HepG2 (cell line): ENCODE results near the gene EEF1AKMT1. TPM values are rescaled to one million over a fixed set of nuclear protein-coding genes. Genes with fewer than 3 reads are reported as not detected.

ENCODE experiments used
- ATAC-seq: fragments of 200-7000 bp; cut with Tn5 transposase; 3 replicates; pipeline ENCODE4 v1.9.1; 2020; ENCODE audit warnings: mild to moderate bottlenecking, moderate library complexity
- BruUV-seq: library from RNA; stranded (reverse); fragments of 400-500 nt; replicated peaks from 2 replicates; lab custom pipeline; 2021; lab: Mats Ljungman, UMichigan
- CTCF ChIA-PET: fragments of 300-600 bp; formaldehyde crosslinking; extraction: SDS; loops from one replicate; lab custom pipeline; 2021; ENCODE audit warnings: low total read pairs, inconsistent platforms, low intra/inter-chr PET ratio; lab: Yijun Ruan, JAX
- POLR2A ChIA-PET: fragments of 350-600 bp; sonication (Branson Sonifier 250); formaldehyde crosslinking; loops from one replicate; lab custom pipeline; 2020; ENCODE audit warnings: antibody characterized with exemption, inconsistent platforms; lab: Yijun Ruan, JAX
- DNase-seq: peaks from one replicate; pipeline ENCODE4 v3.0.0-alpha.2; 2015; ENCODE audit warnings: low spot score
- FAIRE-seq: peaks from 3 replicates; lab custom pipeline; 2011; peaks lifted over from hg19 to GRCh38; lab: Jason Lieb, UNC
- H2AFZ ChIP-seq: one replicate; pipeline ENCODE4 v1.6.1; 2011; ENCODE audit warnings: low read length, inconsistent platforms
- H3K27ac ChIP-seq: fragments of 300-600 bp; 3 replicates; pipeline ENCODE4 v1.8.0; 2011; ENCODE audit warnings: mixed run types, mild to moderate bottlenecking, mixed read lengths, low read length, inconsistent platforms; ENCODE audit not compliant: insufficient read depth; ENCODE audit errors: extremely low read length
- H3K27me3 ChIP-seq, 2 experiments: fragments of 200-600 bp in 1 of 2; 2 replicates in 1 of 2; 3 replicates in 1 of 2; pipeline versions ENCODE4 v1.6.0 to v1.8.0; 2011; ENCODE audit warnings: low read length in 2 of 2, mild to moderate bottlenecking in 2 of 2, moderate library complexity in 2 of 2, inconsistent platforms in 1 of 2; ENCODE audit not compliant: insufficient read depth in 2 of 2, control insufficient read depth in 1 of 2
- H3K36me3 ChIP-seq, 2 experiments: fragments of 200-600 bp in 1 of 2; replicated peaks in 1 of 2; 2 replicates in 1 of 2; 3 replicates in 1 of 2; pipeline versions ENCODE4 v1.5.1 to v1.8.0; 2011; ENCODE audit warnings: low read length in 2 of 2, inconsistent platforms in 1 of 2; ENCODE audit not compliant: insufficient read depth in 2 of 2, control insufficient read depth in 1 of 2
- H3K4me1 ChIP-seq: 2 replicates; pipeline ENCODE4 v1.5.1; 2012; ENCODE audit warnings: low read length, inconsistent platforms; ENCODE audit not compliant: insufficient read depth
- H3K4me2 ChIP-seq: 2 replicates; pipeline ENCODE4 v1.6.0; 2011; ENCODE audit warnings: low read depth, low read length, inconsistent platforms
- H3K4me3 ChIP-seq, 3 experiments: fragments of 200-600 bp in 1 of 3; sonication (generic), shearing (Covaris generic) in 1 of 3; replicated peaks in 1 of 3; 2 replicates each; pipeline ENCODE4 v1.5.1; 2011 to 2016; ENCODE audit warnings: low read length in 3 of 3, inconsistent platforms in 2 of 3, low read depth in 2 of 3, mild to moderate bottlenecking in 2 of 3, control low read depth in 1 of 3, mixed read lengths in 1 of 3; ENCODE audit not compliant: insufficient read depth in 1 of 3
- H3K79me2 ChIP-seq: one replicate; pipeline ENCODE4 v1.6.1; 2011; ENCODE audit warnings: low read length, inconsistent platforms; ENCODE audit not compliant: insufficient read depth
- H3K9ac ChIP-seq: 2 replicates; pipeline ENCODE4 v1.6.0; 2011; ENCODE audit warnings: mild to moderate bottlenecking, low read depth, low read length, inconsistent platforms; ENCODE audit not compliant: insufficient read depth
- H3K9me3 ChIP-seq: 2 replicates; pipeline ENCODE4 v1.5.1; 2012; ENCODE audit warnings: mild to moderate bottlenecking, low read length
- H4K20me1 ChIP-seq: 2 replicates; pipeline ENCODE4 v1.6.0; 2011; ENCODE audit warnings: inconsistent platforms, mild to moderate bottlenecking, low read length, moderate library complexity; ENCODE audit not compliant: insufficient read depth
- ATAD3A ChIP-seq: sonication (generic); formaldehyde crosslinking; IDR thresholded peaks from 2 replicates; pipeline ENCODE4 v1.4.0; 2020; ENCODE audit warnings: missing genetic modification reagents
- FOSL2 ChIP-seq: sonication (generic); formaldehyde crosslinking; IDR thresholded peaks from 2 replicates; pipeline ENCODE4 v1.4.0; 2020; ENCODE audit warnings: missing genetic modification reagents
- HMG20B ChIP-seq: conservative IDR thresholded peaks from 2 replicates; pipeline ENCODE4 v1.6.1; 2016; ENCODE audit warnings: missing genetic modification reagents, missing compliant biosample characterization
- KLF12 ChIP-seq: sonication (generic); formaldehyde crosslinking; IDR thresholded peaks from 2 replicates; pipeline ENCODE4 v1.4.0; 2020; ENCODE audit warnings: missing genetic modification reagents, borderline replicate concordance
- SP140L ChIP-seq: sonication (generic); formaldehyde crosslinking; IDR thresholded peaks from 2 replicates; pipeline ENCODE4 v1.4.0; 2020; ENCODE audit warnings: missing genetic modification reagents, borderline replicate concordance
- TBL1XR1 ChIP-seq: fragments of 150-350 bp; IDR thresholded peaks from 2 replicates; pipeline ENCODE4 v1.6.1; 2014; ENCODE audit warnings: borderline replicate concordance, low read length; ENCODE audit not compliant: partially characterized antibody
- ZNF143 ChIP-seq: sonication (generic); formaldehyde crosslinking; IDR thresholded peaks from 2 replicates; pipeline ENCODE4 v1.4.0; 2020; ENCODE audit warnings: missing genetic modification reagents
- ZNF224 ChIP-seq: sonication (generic); formaldehyde crosslinking; IDR thresholded peaks from 2 replicates; pipeline ENCODE4 v1.5.0; 2020; ENCODE audit warnings: mild to moderate bottlenecking, missing genetic modification reagents
- ZNF530 ChIP-seq: sonication (generic); formaldehyde crosslinking; IDR thresholded peaks from 2 replicates; pipeline ENCODE4 v1.5.0; 2020; ENCODE audit warnings: low read depth, mild to moderate bottlenecking, missing genetic modification reagents
- ZNF572 ChIP-seq: sonication (generic); formaldehyde crosslinking; IDR thresholded peaks from 2 replicates; pipeline ENCODE4 v1.5.1; 2020; ENCODE audit warnings: mild to moderate bottlenecking, missing genetic modification reagents
- ZNF598 ChIP-seq: sonication (generic); formaldehyde crosslinking; IDR thresholded peaks from 2 replicates; pipeline ENCODE4 v1.5.1; 2020; ENCODE audit warnings: mild to moderate bottlenecking, missing genetic modification reagents, borderline replicate concordance
- ZNF761 ChIP-seq: sonication (generic); formaldehyde crosslinking; conservative IDR thresholded peaks from 2 replicates; pipeline ENCODE4 v1.4.0; 2020; ENCODE audit warnings: mild to moderate bottlenecking, missing genetic modification reagents
- ZNF850 ChIP-seq: sonication (generic); formaldehyde crosslinking; conservative IDR thresholded peaks from 2 replicates; pipeline ENCODE4 v1.9.0; 2021; ENCODE audit warnings: mild to moderate bottlenecking, missing genetic modification reagents
- WGBS: methylation state at CpG from one replicate; pipeline ENCODE4 v1.1.6; 2017; ENCODE audit warnings: low lambda C conversion rate; 5-methylcytosine and 5-hydroxymethylcytosine counted together
- in situ Hi-C: cut with HindIII; loops from 2 replicates; pipeline ENCODE4 v1.10.0; 2017; ENCODE audit warnings: low pct_unique_long_range_greater_than_20kb; ENCODE audit not compliant: extremely low pct_ligation_motif_present
- intact Hi-C: fragments of 100-400 bp; cut with micrococcal nuclease; formaldehyde crosslinking; loops from one replicate; pipeline ENCODE4 v1.10.0; 2022; ENCODE audit not compliant: unreplicated experiment
- polyA plus RNA-seq, 8 experiments: library from polyadenylated mRNA; depleted of rRNA in 3 of 8; stranded (reverse) in 7 of 8; unstranded in 1 of 8; fragments of >200 nt; fragmentation: Illumina TruSeq in 4 of 8; extraction: Trizol in 4 of 8; gene quantifications; 2 replicates each; pipeline versions ENCODE4 v1.2.1 to v1.2.3, GENCODE V29; 2011 to 2016; ENCODE audit warnings: low read depth in 4 of 8, missing spikeins in 1 of 8, mixed read lengths in 1 of 8; ENCODE audit not compliant: insufficient read depth in 1 of 8
- total RNA-seq, 5 experiments: library from RNA; depleted of rRNA; stranded (reverse); fragments of >200 nt; fragmentation: Illumina TruSeq; extraction: Trizol; gene quantifications; 2 replicates each; pipeline ENCODE4 v1.2.3, GENCODE V29; 2016; ENCODE audit warnings: low read depth in 1 of 5
- TF ChIP-seq, protein P1 (sequence below): sonication (generic); formaldehyde crosslinking; IDR thresholded peaks from 2 replicates; pipeline ENCODE4 v1.9.0; 2021; ENCODE audit warnings: missing genetic modification reagents, mild to moderate bottlenecking, borderline replicate concordance
- TF ChIP-seq, protein P2 (sequence below): sonication (generic); formaldehyde crosslinking; IDR thresholded peaks from 2 replicates; pipeline ENCODE4 v1.8.0; 2022; ENCODE audit warnings: mild to moderate bottlenecking, missing genetic modification reagents; ENCODE audit not compliant: insufficient replicate concordance
- TF ChIP-seq, protein P3 (sequence below): sonication (generic); formaldehyde crosslinking; conservative IDR thresholded peaks from 2 replicates; pipeline ENCODE4 v1.8.0; 2022; ENCODE audit warnings: low read depth, missing genetic modification reagents
- TF ChIP-seq, protein P4 (sequence below): sonication (generic); formaldehyde crosslinking; IDR thresholded peaks from 2 replicates; pipeline ENCODE4 v1.8.1; 2022; ENCODE audit warnings: low read depth, mild to moderate bottlenecking, missing genetic modification reagents

The EEF1AKMT1 gene
- total and polyA plus RNA-seq, 2 of the 13 experiments (the other 11 are each of a cell fraction or from before 2014, with no cell fraction given), result 6.0 to 16.1 TPM

DNA sequence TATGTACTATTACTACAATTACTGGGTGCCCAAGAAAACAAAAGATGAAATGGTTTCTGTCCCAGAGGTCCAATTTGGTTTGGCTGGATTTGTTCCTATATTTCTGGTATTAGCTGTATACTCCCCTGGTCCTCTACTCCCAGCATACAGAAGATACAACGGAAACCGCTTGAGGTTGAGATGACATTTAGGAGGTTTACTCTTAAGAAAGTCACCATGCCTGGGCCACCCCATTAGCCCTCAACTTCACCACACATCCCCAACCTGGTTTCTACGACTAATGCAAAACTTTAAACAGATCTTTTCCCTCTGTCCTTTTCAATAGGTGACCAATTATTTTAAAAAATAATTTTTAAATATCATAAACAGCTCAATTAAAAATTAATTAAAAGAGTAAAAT, 46.0 kb upstream of the EEF1AKMT1 start:
- Histone ChIP-seq H3K9ac (no peak overlapping the region), H3K4me1 (no peaks in the 10 kb centered on the region), H3K36me3 (peaks cover 0 to 34% of the 10 kb centered on the region in 2 experiments; a peak in 2 of 5 replicates), H3K4me2 (no peak overlapping the region), H3K27me3 (no peaks in the 10 kb centered on the region), H4K20me1 (no peaks in the 10 kb centered on the region), H3K79me2 (no peaks in the 10 kb centered on the region), H3K27ac (no peak overlapping the region), H2AFZ (no peak overlapping the region), H3K9me3 (no peaks in the 10 kb centered on the region), H3K4me3 (no peak overlapping the region)
- WGBS, result 98% methylated on average over 3 of the region's 3 CpGs
- intact Hi-C loops, result no loop called here
- BruUV-seq, result no TSS peak
- DNase-seq (no peak), FAIRE-seq (no peak), ATAC-seq (no peak)
- ChIA-PET CTCF (no interaction called here), POLR2A (no interaction called here)
- TF ChIP-seq TBL1XR1 (no peak), ZNF572 (CRISPR knock-in tag) (no peak), ATAD3A (CRISPR knock-in tag) (no peak), ZNF224 (no peak), ZNF143 (CRISPR knock-in tag) (no peak), KLF12 (CRISPR knock-in tag) (no peak), FOSL2 (no peak), ZNF761 (CRISPR knock-in tag) (no peak), SP140L (no peak), ZNF598 (CRISPR knock-in tag) (no peak), ZNF530 (CRISPR knock-in tag) (no peak), HMG20B (CRISPR knock-in tag) (no peak), ZNF850 (CRISPR knock-in tag) (no peak)
- TF ChIP-seq, protein P1, sequence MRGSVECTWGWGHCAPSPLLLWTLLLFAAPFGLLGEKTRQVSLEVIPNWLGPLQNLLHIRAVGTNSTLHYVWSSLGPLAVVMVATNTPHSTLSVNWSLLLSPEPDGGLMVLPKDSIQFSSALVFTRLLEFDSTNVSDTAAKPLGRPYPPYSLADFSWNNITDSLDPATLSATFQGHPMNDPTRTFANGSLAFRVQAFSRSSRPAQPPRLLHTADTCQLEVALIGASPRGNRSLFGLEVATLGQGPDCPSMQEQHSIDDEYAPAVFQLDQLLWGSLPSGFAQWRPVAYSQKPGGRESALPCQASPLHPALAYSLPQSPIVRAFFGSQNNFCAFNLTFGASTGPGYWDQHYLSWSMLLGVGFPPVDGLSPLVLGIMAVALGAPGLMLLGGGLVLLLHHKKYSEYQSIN (CRISPR knock-in tag), result no peak
- TF ChIP-seq, protein P2, sequence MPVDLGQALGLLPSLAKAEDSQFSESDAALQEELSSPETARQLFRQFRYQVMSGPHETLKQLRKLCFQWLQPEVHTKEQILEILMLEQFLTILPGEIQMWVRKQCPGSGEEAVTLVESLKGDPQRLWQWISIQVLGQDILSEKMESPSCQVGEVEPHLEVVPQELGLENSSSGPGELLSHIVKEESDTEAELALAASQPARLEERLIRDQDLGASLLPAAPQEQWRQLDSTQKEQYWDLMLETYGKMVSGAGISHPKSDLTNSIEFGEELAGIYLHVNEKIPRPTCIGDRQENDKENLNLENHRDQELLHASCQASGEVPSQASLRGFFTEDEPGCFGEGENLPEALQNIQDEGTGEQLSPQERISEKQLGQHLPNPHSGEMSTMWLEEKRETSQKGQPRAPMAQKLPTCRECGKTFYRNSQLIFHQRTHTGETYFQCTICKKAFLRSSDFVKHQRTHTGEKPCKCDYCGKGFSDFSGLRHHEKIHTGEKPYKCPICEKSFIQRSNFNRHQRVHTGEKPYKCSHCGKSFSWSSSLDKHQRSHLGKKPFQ (CRISPR knock-in tag), result no peak
- TF ChIP-seq, protein P3, sequence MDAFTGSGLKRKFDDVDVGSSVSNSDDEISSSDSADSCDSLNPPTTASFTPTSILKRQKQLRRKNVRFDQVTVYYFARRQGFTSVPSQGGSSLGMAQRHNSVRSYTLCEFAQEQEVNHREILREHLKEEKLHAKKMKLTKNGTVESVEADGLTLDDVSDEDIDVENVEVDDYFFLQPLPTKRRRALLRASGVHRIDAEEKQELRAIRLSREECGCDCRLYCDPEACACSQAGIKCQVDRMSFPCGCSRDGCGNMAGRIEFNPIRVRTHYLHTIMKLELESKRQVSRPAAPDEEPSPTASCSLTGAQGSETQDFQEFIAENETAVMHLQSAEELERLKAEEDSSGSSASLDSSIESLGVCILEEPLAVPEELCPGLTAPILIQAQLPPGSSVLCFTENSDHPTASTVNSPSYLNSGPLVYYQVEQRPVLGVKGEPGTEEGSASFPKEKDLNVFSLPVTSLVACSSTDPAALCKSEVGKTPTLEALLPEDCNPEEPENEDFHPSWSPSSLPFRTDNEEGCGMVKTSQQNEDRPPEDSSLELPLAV, result no peak
- TF ChIP-seq, protein P4, sequence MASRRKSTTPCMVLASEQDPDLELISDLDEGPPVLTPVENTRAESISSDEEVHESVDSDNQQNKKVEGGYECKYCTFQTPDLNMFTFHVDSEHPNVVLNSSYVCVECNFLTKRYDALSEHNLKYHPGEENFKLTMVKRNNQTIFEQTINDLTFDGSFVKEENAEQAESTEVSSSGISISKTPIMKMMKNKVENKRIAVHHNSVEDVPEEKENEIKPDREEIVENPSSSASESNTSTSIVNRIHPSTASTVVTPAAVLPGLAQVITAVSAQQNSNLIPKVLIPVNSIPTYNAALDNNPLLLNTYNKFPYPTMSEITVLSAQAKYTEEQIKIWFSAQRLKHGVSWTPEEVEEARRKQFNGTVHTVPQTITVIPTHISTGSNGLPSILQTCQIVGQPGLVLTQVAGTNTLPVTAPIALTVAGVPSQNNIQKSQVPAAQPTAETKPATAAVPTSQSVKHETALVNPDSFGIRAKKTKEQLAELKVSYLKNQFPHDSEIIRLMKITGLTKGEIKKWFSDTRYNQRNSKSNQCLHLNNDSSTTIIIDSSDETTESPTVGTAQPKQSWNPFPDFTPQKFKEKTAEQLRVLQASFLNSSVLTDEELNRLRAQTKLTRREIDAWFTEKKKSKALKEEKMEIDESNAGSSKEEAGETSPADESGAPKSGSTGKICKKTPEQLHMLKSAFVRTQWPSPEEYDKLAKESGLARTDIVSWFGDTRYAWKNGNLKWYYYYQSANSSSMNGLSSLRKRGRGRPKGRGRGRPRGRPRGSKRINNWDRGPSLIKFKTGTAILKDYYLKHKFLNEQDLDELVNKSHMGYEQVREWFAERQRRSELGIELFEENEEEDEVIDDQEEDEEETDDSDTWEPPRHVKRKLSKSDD (CRISPR knock-in tag), result no peak
- in situ Hi-C loops, result no loop called here
